SK-N-SH treated with all-trans-retinoic acid at 6 μM for 48 hours (cell line): ENCODE results near the gene PGAM4.

Experiments used
- ARNTL ChIP-seq: fragments of 450-650 bp; formaldehyde crosslinking; IDR thresholded peaks from 2 replicates; pipeline ENCODE4 v1.5.0; 2020; ENCODE audit warnings: low read depth, mild to moderate bottlenecking, moderate library complexity, borderline replicate concordance
- CSDC2 ChIP-seq: fragments of 250-450 bp; sonication (Bioruptor Pico); IDR thresholded peaks from 2 replicates; pipeline ENCODE4 v1.5.0; 2020; ENCODE audit warnings: mild to moderate bottlenecking, moderate library complexity
- OSR1 ChIP-seq: fragments of 250-450 bp; sonication (Bioruptor Pico); IDR thresholded peaks from 2 replicates; pipeline ENCODE4 v1.8.0; 2022; ENCODE audit warnings: moderate library complexity, mild to moderate bottlenecking, inconsistent platforms
- PPARA ChIP-seq: fragments of 250-450 bp; sonication (Bioruptor Pico); IDR thresholded peaks from 2 replicates; pipeline ENCODE4 v1.5.0; 2020; ENCODE audit warnings: mild to moderate bottlenecking, borderline replicate concordance
- ZC3H10 ChIP-seq: fragments of 250-450 bp; sonication (Bioruptor Pico); IDR thresholded peaks from 2 replicates; pipeline ENCODE4 v1.5.1; 2021; ENCODE audit warnings: mild to moderate bottlenecking, moderate library complexity
- TF ChIP-seq, protein P1 (sequence below): fragments of 250-450 bp; sonication (Bioruptor Pico); IDR thresholded peaks from 2 replicates; pipeline ENCODE4 v1.8.0; 2021; ENCODE audit warnings: low read depth, mild to moderate bottlenecking, moderate library complexity, borderline replicate concordance
- TF ChIP-seq, protein P2 (sequence below): fragments of 250-450 bp; sonication (Bioruptor Pico); IDR thresholded peaks from 2 replicates; pipeline ENCODE4 v1.8.0; 2020; ENCODE audit warnings: mild to moderate bottlenecking, moderate library complexity, borderline replicate concordance
- TF ChIP-seq, protein P3 (sequence below): fragments of 250-450 bp; sonication (Bioruptor Pico); IDR thresholded peaks from 2 replicates; pipeline ENCODE4 v1.5.1; 2021; ENCODE audit warnings: mild to moderate bottlenecking, moderate library complexity

Gene PGAM4

DNA sequence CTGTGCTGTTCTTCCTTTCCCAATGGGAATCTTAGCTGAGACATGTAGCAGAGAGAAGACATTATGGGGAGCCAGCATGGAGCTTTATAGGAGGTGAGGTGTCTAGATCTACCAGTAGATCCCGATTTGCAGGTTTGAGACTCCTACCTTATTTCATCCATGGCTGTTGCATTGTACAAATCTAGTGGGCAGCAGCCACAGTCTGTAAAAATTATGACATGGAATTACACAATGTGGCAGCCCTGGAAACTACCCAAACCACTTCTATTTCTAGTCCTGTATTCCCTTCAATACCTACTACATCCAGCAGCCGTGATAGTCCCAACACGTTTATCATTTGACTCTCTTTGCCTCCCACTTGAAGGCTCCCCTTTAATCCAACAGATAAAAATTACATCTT lies 50.9 kb downstream of the PGAM4 start (continued):
- TF ChIP-seq, protein P1, sequence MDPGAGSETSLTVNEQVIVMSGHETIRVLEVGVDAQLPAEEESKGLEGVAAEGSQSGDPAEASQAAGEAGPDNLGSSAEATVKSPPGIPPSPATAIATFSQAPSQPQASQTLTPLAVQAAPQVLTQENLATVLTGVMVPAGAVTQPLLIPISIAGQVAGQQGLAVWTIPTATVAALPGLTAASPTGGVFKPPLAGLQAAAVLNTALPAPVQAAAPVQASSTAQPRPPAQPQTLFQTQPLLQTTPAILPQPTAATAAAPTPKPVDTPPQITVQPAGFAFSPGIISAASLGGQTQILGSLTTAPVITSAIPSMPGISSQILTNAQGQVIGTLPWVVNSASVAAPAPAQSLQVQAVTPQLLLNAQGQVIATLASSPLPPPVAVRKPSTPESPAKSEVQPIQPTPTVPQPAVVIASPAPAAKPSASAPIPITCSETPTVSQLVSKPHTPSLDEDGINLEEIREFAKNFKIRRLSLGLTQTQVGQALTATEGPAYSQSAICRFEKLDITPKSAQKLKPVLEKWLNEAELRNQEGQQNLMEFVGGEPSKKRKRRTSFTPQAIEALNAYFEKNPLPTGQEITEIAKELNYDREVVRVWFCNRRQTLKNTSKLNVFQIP (CRISPR knock-in tag), result no peak
- TF ChIP-seq ARNTL (CRISPR knock-in tag) (no peak), OSR1 (no peak), ZC3H10 (CRISPR knock-in tag) (no peak), PPARA (no peak), CSDC2 (CRISPR knock-in tag) (no peak)
- TF ChIP-seq, protein P2, sequence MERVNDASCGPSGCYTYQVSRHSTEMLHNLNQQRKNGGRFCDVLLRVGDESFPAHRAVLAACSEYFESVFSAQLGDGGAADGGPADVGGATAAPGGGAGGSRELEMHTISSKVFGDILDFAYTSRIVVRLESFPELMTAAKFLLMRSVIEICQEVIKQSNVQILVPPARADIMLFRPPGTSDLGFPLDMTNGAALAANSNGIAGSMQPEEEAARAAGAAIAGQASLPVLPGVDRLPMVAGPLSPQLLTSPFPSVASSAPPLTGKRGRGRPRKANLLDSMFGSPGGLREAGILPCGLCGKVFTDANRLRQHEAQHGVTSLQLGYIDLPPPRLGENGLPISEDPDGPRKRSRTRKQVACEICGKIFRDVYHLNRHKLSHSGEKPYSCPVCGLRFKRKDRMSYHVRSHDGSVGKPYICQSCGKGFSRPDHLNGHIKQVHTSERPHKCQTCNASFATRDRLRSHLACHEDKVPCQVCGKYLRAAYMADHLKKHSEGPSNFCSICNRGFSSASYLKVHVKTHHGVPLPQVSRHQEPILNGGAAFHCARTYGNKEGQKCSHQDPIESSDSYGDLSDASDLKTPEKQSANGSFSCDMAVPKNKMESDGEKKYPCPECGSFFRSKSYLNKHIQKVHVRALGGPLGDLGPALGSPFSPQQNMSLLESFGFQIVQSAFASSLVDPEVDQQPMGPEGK, result no peak
- TF ChIP-seq, protein P3, sequence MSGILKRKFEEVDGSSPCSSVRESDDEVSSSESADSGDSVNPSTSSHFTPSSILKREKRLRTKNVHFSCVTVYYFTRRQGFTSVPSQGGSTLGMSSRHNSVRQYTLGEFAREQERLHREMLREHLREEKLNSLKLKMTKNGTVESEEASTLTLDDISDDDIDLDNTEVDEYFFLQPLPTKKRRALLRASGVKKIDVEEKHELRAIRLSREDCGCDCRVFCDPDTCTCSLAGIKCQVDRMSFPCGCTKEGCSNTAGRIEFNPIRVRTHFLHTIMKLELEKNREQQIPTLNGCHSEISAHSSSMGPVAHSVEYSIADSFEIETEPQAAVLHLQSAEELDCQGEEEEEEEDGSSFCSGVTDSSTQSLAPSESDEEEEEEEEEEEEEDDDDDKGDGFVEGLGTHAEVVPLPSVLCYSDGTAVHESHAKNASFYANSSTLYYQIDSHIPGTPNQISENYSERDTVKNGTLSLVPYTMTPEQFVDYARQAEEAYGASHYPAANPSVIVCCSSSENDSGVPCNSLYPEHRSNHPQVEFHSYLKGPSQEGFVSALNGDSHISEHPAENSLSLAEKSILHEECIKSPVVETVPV (CRISPR knock-in tag), result no peak
- TF ChIP-seq, all 23 proteins: peak for 0
